ENCODE results near the gene FOXP1.

FOXP1 gene

DNA sequence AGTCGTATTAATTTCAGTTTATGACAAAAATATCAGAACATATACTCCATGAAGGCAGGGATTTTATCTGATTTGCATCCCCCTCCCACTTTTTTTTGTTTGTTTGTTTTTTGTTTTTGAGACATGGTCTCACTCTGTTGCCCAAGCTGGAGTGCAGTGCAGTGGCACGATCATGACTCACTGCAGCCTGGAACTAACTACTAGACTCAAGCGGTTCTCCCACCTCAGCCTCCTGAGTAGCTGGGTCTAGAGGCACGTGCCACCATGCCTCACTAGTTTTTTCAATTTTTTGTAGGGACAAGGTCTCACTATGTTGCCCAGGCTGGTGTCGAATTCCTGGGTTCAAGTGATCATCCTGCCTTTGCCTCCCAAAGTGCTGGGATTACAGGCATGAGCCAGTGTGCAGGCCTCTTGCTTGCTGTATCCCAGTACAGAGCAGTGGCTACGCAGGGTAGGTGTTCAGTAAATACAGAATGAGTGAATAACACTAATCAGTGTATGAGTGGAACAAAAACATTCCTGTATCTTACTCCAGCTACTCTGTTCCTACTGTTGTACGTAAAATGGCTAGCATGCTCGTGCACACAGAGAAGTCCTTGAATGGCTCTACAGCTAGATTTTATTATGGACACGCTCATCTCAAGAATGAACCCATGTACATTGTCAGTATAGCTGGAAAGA is 272.4 kb downstream of the FOXP1 start:
- no peak for DNase-seq

DNA sequence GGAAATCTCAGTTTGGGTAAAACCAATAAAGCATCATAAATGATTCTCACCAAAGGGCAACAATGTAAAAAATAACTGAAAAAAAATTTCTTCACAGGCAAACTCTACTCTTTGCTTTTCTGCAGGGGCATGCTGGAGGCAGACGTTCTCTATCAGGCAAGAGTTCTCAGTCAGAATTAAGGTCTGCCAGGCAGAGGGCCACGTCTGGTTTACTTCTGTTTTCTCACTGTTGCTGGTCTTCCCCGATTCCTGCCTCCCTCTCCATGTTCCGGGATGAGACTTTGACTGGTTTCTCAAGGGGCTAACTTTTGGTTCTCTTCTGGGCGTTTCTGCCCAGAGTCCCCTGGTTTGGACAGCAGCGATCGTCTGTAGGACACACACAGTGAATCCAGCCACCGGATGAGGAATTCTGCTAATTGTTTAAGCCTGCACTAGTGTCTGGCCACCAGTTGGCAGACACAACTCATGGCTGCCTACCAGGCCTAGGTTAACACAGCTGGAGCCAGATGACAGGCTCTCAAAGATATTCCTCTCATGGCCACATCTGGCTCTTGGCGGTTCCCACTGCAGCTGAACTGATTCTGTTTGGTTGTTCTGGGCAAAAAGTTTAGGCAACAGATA is 273.1 kb downstream of the FOXP1 start:
- peak in 8 of 58 donors; percentile 2 to 33 (median 16) for DNase-seq

DNA sequence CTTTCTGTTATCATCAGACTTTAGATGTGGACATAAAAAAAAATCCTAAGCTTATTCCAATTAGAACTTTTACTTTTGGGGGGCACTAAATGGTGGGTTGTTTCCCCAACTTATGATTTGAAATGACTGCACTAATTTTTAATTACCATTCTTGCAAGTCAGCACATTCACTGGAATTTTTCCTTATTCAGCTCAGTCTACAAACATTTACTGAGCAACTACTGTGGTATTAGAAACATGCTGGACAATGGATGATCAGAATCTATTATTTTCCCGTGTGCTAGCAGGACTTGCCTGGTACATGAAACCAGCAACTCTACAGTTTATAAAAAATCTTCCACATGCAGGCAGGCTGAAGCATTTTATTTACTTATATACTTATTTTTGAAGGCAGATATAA is 273.6 kb downstream of the FOXP1 start:
- DNase-seq: no peak

DNA sequence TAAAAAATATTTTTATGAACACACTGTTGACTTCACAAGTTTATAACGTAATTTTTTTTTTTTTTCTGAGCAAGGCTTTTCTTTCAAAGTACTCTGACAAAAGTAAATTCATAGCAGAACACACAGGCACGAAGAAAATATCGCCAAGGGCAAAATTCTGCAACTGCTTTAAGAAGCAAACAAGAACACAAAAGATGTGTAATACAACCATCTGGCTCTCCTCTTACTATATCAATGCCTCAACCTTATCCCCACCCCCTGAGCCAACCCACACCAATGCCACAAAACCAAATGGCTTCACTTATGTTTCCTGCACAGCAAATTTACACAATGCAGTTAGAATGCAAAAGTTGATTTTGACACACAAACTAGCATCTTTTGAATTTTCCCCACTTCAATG is 274.2 kb downstream of the FOXP1 start:
- peak in 3 of 58 donors; percentile 0 to 20 (median 18) for DNase-seq

GRCh38 chr3:71308836-71309235 is 274.7 kb downstream of the FOXP1 start:
- DNase-seq: no peak

- peak in 9 of 58 donors; percentile 1 to 54 (median 7) for DNase-seq
Measured at GRCh38 chr3:71307991-71308697, 275.4 kb downstream of the FOXP1 start.

DNA sequence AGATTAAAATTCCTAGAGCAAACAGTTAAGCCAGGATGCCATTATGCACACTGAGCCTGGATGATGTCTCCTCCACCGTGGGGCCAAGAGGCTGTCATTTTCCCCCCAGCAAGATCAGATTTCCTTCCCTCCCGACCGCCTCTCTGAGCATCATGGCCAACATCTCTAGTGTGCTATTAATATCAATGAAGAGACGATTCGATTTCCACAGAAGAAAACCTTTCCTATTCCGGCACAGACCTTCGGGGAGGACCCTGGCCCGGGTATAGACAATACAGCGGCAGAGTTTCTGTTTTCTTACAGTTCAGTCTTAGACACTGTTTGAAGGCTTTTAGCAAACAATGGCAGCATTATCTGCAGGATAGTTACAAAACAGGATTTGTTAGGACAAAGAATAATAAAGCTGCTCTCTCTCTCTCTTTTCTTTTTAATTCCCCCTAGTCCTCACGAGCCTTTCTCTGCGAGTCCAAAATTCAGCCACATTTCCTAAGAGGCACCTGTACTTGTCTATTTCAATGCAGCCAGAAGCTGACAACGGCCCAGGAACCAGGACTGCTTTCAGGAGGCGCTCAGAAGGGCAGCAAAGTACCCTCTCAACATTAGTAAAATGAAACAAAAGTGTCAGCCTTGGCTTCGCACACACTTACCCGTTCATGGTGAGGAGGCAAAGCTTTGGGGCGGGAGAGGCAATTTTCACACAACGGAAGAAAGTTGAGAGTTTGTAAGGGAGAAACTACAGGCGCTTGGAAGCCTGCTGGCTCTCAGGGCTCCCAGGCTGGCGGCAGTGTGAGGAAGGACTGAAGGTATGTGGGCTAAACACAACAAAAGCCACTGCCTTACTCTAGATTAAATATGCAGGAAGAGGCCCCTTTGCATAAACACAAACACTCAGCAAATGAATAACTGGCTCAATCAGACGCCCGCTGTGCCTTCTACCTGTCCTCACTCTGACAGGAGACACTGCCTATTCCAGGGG is 278.0 kb downstream of the FOXP1 start:
- DNase-seq: peak in 18 of 58 donors; percentile 10 to 76 (median 35)

GRCh38 chr3:71304684-71305083 is 278.8 kb downstream of the FOXP1 start:
- DNase-seq: peak in 3 of 58 donors; percentile 2 to 22 (median 6)

GRCh38 chr3:71304247-71304646 is 279.3 kb downstream of the FOXP1 start:
- no peak for DNase-seq

GRCh38 chr3:71303627-71304200 is 279.8 kb downstream of the FOXP1 start:
- DNase-seq: peak in 2 of 58 donors; percentile 3 to 9

DNA sequence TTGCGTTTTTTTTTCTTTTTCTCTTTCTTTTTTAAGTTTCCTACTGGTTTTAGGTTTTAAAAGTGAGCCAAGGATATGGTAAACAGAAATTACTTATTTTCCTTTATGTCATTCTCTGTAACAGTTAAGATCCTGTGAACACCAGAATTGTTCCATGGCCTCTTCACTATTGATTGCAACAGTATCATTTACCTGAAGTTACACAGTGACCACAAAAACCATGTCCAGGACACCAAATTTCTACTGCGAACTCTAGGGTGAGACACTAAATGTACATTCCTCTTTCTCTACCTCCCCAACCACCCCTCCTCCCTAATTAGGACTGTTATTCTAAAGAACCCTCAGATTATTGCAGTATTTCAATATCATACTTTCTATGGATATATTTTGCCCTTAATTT is 280.9 kb downstream of the FOXP1 start:
- DNase-seq: no peak

DNA sequence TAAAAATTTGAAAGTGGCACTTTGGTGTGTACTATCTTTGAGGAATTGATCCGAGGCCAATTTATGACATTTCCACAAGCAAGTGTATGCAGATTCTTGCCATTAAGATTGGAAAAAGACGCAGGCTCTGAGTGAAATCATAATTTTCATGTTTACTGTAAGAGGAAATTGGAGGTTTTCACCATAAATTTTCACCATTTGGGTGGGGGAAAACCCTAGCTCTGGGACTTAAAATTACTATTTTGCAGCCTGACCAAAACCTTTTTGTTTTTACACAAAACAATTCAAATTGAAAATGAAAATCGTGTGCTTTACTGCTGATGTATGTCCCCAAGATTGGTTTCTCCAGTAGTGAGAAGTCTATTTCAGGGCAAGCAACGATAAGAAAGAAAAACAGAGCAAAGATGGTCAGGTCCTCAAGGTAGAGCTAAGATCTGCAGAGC is 282.6 kb downstream of the FOXP1 start:
- DNase-seq: no peak

GRCh38 chr3:71299160-71299559 is 284.4 kb downstream of the FOXP1 start:
- no peak for DNase-seq

DNA sequence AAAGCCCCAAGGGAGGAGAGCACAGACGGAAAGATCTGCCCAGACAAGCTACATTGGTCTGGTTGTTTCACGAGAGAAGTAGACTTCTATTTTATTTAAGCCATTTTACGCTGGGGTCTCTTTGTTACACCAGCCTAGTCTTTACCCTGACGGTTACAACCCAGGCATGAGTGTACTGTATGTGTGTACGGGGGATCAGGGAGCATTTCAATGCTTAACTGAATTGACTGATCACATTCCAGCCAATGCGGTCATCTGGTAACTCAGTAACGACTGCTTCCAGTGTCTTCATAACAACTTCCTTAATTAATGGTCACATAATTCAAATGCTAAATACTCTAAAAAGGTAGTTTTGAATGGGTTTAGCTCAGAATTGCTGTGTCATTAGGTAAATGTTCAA is 288.6 kb downstream of the FOXP1 start:
- DNase-seq: no peak

DNA sequence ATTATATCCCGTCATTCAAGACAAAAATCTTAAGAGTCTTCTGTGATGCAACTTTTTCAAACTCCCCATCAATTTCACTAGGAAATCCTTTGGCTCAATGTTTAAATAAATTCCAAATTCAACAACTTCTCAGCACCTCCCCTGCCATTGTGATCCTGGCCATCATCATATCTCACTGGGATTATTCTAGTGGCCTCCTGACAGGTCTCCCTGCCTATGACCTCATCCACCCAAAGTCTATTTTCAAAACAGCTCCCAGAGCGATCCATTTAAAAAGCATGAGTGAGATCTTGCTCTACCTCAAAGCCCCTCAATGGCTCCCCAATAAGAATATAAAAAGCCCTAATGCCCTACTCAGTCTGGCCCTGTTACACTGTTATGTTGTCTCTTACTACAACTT is 293.2 kb downstream of the FOXP1 start:
- no peak for DNase-seq

DNA sequence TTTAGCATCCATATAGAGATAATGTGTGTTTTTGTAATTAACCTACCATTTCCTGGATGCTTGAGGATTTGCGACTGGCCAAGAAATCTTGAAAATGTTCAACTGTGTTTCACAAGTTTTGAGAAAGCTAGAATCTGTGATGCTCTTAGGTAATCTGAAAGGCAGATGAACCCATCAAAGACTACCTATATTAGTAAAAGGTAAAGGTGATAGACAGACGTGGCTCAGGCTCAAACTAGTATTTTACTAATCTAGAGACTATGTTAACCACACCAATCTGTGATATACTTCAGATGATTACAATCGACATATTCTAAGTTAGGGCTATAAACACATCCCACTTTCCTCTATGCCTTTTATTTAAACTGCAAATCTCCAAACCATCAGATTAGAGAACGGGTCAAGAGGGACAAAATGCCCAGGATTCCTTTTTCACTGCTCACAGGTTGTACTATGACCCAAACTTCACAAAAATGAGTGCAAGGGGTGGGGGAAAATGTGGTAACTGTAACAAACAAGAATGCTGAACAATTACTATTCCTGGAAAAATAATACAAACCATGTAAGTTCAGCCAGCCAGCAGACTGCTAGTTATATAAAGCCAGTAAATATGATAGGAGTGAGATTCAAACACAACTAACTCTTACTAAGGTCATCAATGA is 295.1 kb downstream of the FOXP1 start:
- DNase-seq: no peak

DNA sequence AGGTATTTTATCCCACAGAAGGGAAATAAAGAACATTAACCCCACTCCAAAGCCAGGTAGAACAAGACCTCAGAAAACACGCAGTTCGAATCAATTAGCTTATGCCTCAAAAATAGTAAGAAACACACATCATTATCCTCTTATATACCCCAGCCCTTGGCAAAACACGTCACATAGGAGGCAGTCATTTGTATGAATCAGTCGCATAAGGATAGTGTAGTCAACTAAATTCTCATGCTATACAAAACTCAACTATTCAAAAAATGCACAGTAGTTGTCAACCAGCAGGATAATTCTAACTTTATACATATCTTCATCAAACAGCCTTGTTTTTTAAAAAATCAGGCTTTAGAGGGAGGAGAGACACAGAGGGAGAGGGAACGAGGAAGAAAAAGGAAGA is 298.4 kb downstream of the FOXP1 start:
- no peak for DNase-seq

- no peak for DNase-seq
Measured at GRCh38 chr3:71282976-71283375, 300.6 kb downstream of the FOXP1 start.

DNA sequence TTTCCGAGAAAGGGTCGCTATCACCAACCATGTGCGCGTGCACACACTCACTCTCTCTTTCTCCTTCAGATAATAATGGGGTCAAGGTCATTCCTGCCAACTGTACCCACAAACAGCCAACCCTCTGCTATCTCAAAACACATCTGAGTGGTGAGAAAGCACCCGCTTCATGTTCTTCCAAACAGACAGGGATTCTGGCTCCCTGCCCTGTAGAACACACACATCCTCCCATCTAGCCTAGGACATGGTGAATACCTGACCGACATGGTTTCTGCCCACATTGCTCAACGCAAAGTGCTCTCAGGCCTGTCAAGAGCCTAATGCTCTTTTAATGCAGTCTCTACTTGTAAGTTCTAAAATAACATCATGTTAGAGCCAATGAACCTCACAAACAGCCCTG is 302.2 kb downstream of the FOXP1 start:
- DNase-seq: no peak

- DNase-seq: no peak
Measured at GRCh38 chr3:71277341-71277740, 306.2 kb downstream of the FOXP1 start.
